Esophagus muscularis mucosa (tissue), 3 donors: ENCODE measurements around the gene KRT83.

Source experiments
- POLR2A ChIP-seq: fragments of 450-650 bp; IDR thresholded peaks from one replicate; pipeline ENCODE4 v1.6.1; 2017; ENCODE audit warnings: antibody characterized with exemption, moderate library complexity, mild to moderate bottlenecking, low read depth
- POLR2AphosphoS5 ChIP-seq, 2 donors: sonication (generic); formaldehyde crosslinking; IDR thresholded peaks; one replicate each; pipeline ENCODE4 v1.6.1; 2017; ENCODE audit warnings: antibody characterized with exemption in 2 of 2
- TF ChIP-seq, protein P1 (sequence below), 3 experiments: fragments of 200-600 bp in 2 of 3; fragments of 450-650 bp in 1 of 3; sonication (generic) in 2 of 3; IDR thresholded peaks; one replicate each; pipeline ENCODE4 v1.5.1; 2017 to 2019; ENCODE audit warnings: antibody characterized with exemption in 3 of 3, mild to moderate bottlenecking in 2 of 3, moderate library complexity in 1 of 3

DNA sequence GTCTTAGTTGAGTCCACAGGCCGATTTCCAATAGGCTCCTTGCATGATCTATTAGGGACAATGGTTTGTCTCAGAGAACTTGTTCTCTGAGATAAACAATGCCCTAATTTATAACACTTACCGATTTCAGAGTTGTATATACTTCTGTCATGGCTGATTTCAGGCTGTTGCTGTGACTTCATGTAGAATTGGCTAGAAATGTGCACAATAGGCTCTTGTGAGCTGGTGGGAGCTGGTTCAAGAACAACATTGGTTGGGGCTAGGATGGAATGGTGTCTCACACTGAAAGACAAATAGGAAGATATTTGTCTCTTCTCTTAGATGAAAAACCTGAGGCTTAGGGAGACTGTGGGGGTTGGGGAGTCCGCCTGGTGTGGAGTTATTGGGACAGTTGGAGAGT lies 53.5 kb downstream of the KRT83 start:
- TF ChIP-seq, protein P1, sequence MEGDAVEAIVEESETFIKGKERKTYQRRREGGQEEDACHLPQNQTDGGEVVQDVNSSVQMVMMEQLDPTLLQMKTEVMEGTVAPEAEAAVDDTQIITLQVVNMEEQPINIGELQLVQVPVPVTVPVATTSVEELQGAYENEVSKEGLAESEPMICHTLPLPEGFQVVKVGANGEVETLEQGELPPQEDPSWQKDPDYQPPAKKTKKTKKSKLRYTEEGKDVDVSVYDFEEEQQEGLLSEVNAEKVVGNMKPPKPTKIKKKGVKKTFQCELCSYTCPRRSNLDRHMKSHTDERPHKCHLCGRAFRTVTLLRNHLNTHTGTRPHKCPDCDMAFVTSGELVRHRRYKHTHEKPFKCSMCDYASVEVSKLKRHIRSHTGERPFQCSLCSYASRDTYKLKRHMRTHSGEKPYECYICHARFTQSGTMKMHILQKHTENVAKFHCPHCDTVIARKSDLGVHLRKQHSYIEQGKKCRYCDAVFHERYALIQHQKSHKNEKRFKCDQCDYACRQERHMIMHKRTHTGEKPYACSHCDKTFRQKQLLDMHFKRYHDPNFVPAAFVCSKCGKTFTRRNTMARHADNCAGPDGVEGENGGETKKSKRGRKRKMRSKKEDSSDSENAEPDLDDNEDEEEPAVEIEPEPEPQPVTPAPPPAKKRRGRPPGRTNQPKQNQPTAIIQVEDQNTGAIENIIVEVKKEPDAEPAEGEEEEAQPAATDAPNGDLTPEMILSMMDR (IDR thresholded peaks at IDR 0.05): no peak
- TF ChIP-seq POLR2A: no peak
- no peak for TF ChIP-seq POLR2AphosphoS5 (IDR thresholded peaks at IDR 0.05)
